Posterior vena cava (tissue), 2 donors: Measurements from ENCODE around the gene PRPF31. TPM values are rescaled to one million over a fixed set of nuclear protein-coding genes. Genes with fewer than 3 reads are reported as not detected.
"Not testable (repeated sequence)": the region's sequence is repeated elsewhere in the genome, so short reads cannot be mapped to it uniquely, and the experiment has no call there.

Experiments
- DNase-seq: peaks from one replicate; pipeline ENCODE4 v3.0.0-alpha.2; 2020; ENCODE audit warnings: low spot score
- intact Hi-C, 2 donors: fragments of 100-400 bp; cut with DNase I; formaldehyde crosslinking; loops; one replicate each; pipeline versions ENCODE4 v1.14.1 to v1.14.2; 2022 to 2023
- total RNA-seq, 2 donors: library from RNA; stranded (reverse); fragmentation: NEBNext Ultra II Directional; extraction: Animal tissue kit (Norgen Biotek cat#: 25700); gene quantifications; one replicate each; pipeline ENCODE4 v1.2.1, GENCODE V29; 2021
- donor health status: DM: yes; HTN: yes; CAD: no.
- donor health status: DM: yes; HTN: yes; CAD: no.

PRPF31 gene
- total RNA-seq, 2 donors from 2014 or later, result 33.6 to 37.6 TPM

GRCh38 chr19:54156490-54156889, 40.9 kb downstream of the PRPF31 start:
- no peak for DNase-seq
- intact Hi-C loops, result loop anchor here in 1 of 2 donors (10.0 kb wide), 1 partner anchor 242 kb away; no protein-coding TSS in a partner anchor

DNA sequence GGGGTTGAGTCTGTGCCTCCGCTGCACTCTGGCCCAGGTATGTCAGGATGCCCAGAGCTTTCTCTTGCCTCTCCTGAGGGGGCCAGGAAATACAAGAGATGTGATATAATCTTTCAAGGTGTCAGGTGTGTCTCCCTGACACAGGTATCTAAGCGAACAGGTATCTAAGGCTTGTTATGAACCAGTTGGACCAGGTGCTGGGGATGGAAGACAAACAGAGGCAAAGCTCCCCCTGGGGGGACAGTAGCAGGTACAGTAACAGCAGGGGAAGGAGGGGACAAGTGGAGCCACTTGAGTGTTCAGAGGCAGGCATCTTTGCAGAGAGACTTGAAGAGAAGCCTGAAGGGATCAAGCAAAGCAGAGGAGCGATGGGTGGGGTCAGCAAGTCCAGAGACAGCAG, 41.4 kb downstream of the PRPF31 start:
- intact Hi-C loops, result loop anchor here in 1 of 2 donors (10.0 kb wide), 1 partner anchor 242 kb away; no protein-coding TSS in a partner anchor

GRCh38 chr19:54158812-54159351, 43.3 kb downstream of the PRPF31 start:
- intact Hi-C loops, result loop anchor here in 1 of 2 donors (10.0 kb wide), 1 partner anchor 244 kb away; no protein-coding TSS in a partner anchor
- no peak for DNase-seq

More for the DNA sequence above, 41.4 kb downstream of the PRPF31 start:
- DNase-seq, result no peak

DNA sequence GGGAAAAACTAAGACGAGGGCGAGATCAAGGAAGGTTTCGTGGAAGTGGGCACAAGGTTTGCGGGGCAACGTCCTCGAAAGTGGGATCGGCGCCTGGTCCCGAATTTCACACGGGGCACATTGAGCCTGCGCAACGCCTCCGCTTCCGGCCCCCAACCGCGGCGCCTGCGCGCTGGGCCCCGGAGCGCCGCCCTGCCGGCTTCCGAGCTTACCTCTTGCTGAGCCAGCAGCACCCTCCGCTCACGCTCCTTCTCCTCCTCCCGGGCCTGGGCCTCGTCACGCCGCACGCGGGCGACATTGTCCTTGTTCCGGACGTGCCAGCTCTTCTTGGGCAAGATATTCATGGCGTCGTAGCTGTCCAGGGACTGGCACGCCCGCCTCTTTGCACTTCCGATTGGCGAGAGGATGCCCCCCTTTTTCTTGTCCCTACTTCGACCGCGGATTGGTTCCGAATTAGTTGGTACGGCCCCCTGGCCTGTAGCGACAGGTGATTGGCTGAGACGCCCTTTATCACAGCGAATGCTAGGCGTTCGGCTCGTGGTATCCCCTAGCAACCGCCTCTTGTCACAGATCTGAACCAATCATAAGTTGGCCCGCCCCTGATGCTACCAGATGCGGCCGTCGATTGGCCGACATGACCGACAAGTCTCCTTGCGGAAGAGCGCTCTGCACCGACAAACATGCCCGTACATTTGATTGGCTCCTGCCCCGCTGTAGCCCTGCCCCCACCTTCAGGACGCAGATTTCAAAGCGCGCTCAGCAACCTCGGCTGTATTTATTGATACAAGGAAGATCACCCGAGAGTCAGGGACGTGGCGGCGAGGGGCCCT, 44.0 kb downstream of the PRPF31 start, which contains the start of gene LENG1:
Gene LENG1 (minus strand): TSS at position 370 of the 830 bp plus-strand sequence. CDS start 26 bp downstream, at position 344.
- DNase-seq, result peak; percentile 100
- intact Hi-C loops, result loop anchor here in 1 of 2 donors (10.0 kb wide), 1 partner anchor 245 kb away; no protein-coding TSS in a partner anchor

- intact Hi-C loops, result no loop called here
- DNase-seq, result no peak
Observed at GRCh38 chr19:54160182-54160811, 44.7 kb downstream of the PRPF31 start.

DNA sequence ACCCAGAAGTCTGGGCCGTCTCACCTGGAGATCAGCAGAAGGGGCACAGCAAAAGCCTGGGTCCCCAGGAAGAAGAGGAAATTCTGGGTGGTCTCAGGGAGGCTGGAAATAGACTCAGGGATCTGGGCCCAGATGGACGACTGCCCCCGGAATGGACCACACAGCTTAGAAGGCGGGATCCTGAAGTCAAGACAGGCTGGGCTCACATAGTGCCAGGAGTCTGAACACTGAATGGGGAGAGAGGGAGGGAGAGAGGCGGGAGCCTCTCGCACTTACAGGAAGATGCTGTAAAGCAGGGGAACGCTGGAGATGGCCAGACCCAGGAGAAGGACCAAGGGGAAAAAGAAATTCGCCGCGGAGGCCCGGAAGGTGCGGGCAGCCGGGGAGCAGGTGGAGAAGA, 45.3 kb downstream of the PRPF31 start:
- DNase-seq, result no peak
- intact Hi-C loops, result no loop called here

DNA sequence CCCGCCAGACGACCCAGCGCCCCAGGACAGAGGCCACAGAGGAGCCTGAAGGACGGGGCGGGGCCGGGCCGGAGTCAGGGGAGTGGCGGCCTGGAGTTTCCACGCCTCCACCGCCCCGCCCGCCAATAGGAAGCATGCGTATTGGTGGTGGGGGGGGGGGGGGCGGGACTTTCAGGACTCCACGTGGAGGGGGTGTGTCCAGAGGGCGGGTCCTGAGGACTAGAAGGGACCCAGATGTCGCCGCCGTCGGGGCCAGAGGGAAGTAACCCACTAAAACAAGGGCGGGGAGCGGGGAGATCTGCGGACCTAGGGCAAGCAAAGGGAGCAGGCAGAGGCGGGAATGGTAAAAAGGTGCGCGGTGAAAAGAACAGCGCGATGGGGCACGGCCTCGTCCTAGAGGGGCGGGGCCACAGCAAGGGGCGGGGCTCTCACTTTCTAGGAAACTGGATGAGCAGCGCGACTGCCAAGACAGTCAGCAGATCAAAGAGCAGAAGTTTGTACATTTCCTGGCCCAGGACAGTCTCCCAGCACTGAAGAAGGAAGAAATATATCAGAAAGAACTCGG, 46.8 kb downstream of the PRPF31 start:
- DNase-seq, result peak; percentile 96
- intact Hi-C loops, result no loop called here

DNA sequence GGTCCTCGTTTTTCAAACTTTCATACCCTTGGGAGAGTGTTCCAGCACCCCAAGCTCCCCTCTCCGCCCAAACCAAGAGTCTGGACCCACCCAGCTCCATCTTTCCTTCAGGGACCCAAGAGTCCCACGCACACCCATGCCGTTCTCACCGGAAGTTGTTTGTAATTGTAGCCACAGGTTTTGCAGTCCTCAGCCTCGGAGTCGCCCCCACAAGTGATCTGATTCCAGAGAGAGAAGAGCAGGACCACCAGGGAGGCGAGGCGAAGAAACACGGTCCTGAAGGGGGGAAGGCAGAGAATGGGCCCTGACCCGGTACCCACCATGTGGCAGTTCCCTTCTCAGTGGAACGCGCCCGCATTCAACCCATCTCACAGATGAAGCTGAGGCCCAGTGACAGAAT, 47.3 kb downstream of the PRPF31 start:
- intact Hi-C loops, result no loop called here
- no peak for DNase-seq

- peak; percentile 92 for DNase-seq
- intact Hi-C loops, result loop anchor here in 1 of 2 donors (5.0 kb wide), 1 partner anchor 68 kb away; no protein-coding TSS in a partner anchor
Observed at GRCh38 chr19:54164369-54165068, 49.0 kb downstream of the PRPF31 start.

- DNase-seq, result no peak
- intact Hi-C loops, result loop anchor here in 1 of 2 donors (5.0 kb wide), 1 partner anchor 67 kb away; no protein-coding TSS in a partner anchor
Observed at GRCh38 chr19:54165222-54165621, 49.7 kb downstream of the PRPF31 start.

GRCh38 chr19:54168174-54168917, 52.8 kb downstream of the PRPF31 start:
- intact Hi-C loops, result loop anchor here (2.0 to 5.0 kb wide), 2 partner anchors 62 to 64 kb away; no protein-coding TSS in a partner anchor
- peak; percentile 99 for DNase-seq

- no peak for DNase-seq
- intact Hi-C loops, result loop anchor here (2.0 to 5.0 kb wide), 2 partner anchors 62 to 63 kb away; no protein-coding TSS in a partner anchor
Observed at GRCh38 chr19:54169149-54169740, 53.7 kb downstream of the PRPF31 start.

DNA sequence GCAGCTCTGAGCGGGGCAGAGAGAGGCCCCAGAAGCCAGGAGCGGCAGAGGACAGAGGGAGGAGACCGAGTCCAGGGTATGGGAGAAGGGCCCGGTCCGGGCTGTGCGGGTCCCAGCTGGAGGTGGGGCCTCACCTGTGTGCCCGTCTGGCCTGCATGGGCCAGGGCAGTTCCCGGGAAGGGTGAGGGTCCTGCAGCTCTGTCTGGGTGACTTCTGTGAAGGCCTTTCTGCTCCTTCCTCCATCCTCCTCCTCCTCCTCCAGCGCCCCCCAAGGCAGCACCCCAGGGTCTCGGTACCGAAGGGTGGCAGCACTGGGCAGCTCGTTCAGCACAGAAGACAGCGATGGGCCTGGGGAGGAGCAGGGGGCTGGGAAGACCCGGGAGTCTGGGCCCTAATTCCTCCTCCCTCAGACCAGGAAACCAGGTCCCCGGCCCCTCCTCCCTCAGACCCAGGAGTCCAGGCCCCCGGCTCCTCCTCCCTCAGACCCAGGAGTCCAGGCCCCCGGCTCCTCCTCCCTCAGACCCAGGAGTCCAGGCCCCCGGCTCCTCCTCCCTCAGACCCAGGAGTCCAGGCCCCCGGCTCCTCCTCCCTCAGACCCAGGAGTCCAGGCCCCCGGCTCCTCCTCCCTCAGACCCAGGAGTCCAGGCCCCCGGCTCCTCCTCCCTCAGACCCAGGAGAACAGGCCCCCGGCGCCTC, 56.3 kb downstream of the PRPF31 start:
- not testable (repeated sequence) for DNase-seq
- intact Hi-C loops, result loop anchor here in 1 of 2 donors (2.0 to 10.0 kb wide), 2 partner anchors 35 to 283 kb away; no protein-coding TSS in a partner anchor

DNA sequence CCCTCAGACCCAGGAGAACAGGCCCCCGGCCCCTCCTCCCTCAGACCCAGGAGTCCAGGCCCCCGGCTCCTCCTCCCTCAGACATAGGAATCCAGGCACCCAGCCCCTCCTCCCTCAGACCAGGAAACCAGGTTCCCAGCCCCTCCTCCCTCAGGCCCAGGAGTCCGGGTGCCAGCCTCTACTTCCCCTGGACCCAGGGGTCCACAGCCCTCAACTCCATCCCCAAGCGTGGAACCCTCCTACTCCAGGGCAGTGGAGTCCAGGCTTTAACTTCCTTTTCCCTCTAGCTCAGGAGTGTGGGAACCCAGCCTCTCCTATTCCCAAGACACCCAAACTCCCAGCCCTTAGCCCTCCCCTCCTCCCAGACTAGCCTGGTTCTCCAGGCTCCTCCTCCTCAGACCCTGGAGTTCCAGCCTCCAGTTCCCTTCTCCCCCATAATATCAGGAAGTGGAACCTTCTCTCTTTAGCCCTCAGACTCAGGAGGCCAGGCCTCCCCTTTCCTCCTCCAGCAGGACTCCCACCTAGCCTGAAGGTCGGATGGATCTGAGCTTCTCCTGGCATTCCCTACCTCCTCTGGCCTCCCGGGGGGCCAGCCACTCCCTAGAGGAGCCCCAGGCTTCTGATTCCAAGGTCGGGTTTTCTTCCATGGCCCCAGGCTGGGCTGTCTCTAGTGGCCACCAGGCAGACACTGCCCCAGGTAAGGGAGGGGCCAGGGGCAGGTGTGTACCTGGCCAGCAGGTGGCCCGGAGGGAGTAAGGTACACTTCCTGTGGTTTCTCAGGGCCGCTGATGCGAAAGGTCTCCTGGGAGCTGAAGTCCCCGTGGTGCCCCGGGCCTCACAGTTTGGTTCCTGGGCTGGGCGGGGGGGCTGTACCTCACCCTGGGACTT, 57.2 kb downstream of the PRPF31 start, which contains the start of gene TMC4:
Gene TMC4 (minus strand): TSS at position 690 of the 888 bp plus-strand sequence. CDS start 43 bp downstream, at position 647.
- DNase-seq, result no peak
- intact Hi-C loops, result loop anchor here in 1 of 2 donors (2.0 to 10.0 kb wide), 2 partner anchors 34 to 282 kb away; no protein-coding TSS in a partner anchor

GRCh38 chr19:54173359-54173699, 57.8 kb downstream of the PRPF31 start:
- DNase-seq, result no peak
- intact Hi-C loops, result loop anchor here in 1 of 2 donors (2.0 to 10.0 kb wide), 2 partner anchors 33 to 281 kb away; no protein-coding TSS in a partner anchor
